LNCaP clone FGC (cell line): ENCODE measurements around the gene PTEN.
"Not testable (repeated sequence)": the region's sequence is repeated elsewhere in the genome, so short reads cannot be mapped to it uniquely, and the experiment has no call there.

Experiments used
- DNase-seq: peaks from one replicate; pipeline ENCODE4 v3.0.0-alpha.2; 2011; ENCODE audit warnings: low read depth
- H3K4me3 ChIP-seq: 2 replicates; pipeline ENCODE4 v1.5.1; 2011; ENCODE audit warnings: mild to moderate bottlenecking, low read depth, low read length, control low read depth
- TF ChIP-seq, protein P1 (sequence below): IDR thresholded peaks from 2 replicates; pipeline ENCODE4 v1.5.1; 2012; ENCODE audit warnings: mild to moderate bottlenecking; ENCODE audit not compliant: control insufficient read depth, insufficient read depth; ENCODE audit errors: extremely low read depth

PTEN gene

DNA sequence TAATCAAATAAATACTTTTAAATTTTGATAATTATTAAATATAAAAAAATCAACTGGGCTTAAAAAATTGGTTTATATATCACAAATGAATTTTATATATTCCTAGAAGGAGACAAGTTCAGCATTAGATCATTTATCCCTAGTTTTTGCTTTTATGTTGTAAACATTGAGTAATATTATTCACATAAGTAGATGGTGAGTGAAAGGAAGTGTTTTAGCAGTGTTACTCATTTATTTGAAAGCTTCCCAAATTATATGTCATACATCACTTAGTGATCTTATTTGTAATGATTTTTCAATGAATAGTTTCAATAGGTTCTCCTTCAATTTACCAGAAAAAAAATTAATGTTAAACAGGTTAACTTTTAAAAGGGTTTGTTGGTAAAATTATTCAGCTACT is 15.9 kb upstream of the PTEN start:
- no peak for DNase-seq
- H3K4me3 ChIP-seq = no peak overlapping the region
- TF ChIP-seq, protein P1, sequence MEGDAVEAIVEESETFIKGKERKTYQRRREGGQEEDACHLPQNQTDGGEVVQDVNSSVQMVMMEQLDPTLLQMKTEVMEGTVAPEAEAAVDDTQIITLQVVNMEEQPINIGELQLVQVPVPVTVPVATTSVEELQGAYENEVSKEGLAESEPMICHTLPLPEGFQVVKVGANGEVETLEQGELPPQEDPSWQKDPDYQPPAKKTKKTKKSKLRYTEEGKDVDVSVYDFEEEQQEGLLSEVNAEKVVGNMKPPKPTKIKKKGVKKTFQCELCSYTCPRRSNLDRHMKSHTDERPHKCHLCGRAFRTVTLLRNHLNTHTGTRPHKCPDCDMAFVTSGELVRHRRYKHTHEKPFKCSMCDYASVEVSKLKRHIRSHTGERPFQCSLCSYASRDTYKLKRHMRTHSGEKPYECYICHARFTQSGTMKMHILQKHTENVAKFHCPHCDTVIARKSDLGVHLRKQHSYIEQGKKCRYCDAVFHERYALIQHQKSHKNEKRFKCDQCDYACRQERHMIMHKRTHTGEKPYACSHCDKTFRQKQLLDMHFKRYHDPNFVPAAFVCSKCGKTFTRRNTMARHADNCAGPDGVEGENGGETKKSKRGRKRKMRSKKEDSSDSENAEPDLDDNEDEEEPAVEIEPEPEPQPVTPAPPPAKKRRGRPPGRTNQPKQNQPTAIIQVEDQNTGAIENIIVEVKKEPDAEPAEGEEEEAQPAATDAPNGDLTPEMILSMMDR = no peak

DNA sequence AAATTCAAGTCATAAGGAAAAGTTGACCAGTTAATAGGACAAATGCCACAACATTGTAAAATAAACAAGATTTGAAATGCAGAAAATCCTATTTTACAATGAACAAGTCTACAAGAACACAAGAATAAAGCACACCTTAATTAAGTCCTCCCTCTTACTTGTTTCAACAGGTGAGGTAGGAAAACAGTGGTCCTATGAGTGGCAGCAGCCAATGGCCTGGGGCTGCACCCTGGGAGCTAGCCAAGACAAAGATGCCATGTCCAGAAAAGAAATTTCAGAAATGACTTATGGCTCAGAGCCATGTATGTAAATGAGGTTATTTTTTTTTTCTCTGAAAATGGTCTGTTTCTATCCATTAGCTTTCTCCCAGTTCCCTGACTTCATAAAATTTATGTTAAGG is 14.4 kb upstream of the PTEN start:
- no peak overlapping the region for H3K4me3 ChIP-seq
- DNase-seq = no peak
- TF ChIP-seq, protein P1 = no peak

DNA sequence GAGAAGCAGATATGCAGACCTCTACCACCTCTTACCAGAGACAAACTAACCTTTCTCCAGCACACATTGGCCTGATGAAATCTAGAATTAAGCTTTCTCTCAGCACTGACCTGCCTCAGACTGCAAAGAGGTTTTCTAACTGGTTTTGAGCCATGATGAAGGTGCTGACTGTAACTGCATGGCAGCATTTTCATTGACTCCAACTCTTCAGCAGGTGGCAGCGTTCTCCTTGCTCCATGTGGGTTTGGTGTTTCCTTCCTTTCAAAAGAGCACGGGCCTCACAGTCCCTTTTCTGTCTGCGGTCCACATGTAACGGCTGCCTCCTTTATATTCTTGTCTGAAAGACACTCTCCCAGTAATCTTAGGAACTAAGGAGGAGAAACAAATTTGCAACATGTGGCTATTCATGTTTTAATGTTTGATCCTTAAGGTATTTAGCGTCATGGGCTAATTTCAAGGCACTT is 12.7 kb upstream of the PTEN start:
- TF ChIP-seq, protein P1 = peak; percentile 62
- no peak for DNase-seq
- no peak overlapping the region for H3K4me3 ChIP-seq

DNA sequence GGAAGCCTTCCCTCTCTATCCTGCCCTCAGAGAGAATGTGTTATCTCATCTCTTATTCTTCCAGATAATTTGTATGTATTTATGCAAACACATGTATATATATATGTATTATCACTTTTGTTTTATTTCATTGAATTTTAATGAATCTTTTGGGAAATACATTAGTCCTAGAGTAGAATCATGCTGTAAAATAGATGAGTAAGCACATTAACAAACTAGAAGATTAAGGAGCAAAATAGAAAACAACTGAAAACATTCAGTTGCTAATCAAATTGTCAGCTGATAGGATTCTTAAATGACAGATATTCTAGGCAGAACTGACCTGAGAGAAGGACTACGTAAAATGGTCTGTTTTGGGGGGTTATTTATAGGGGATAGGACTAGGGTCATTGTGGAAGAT is 11.3 kb upstream of the PTEN start:
- no peak overlapping the region for H3K4me3 ChIP-seq
- TF ChIP-seq, protein P1 = no peak
- no peak for DNase-seq

DNA sequence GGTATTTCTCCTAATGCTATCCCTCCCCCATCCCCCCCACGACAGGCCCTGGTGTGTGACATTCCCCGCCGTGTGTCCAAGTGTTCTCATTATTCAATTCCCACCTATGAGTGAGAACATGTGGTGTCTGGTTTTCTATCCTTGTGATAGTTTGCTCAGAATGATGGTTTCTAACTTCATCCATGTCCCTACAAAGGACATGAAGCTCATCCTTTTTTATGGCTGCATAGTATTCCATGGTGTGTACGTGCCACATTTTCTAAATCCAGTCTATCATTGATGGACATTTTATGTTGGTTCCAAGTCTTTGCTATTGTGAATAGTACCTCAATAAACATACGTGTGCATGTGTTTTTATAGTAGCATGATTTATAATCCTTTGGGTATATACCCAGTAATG is 8.2 kb upstream of the PTEN start:
- H3K4me3 ChIP-seq, DNase-seq: not testable (repeated sequence)

DNA sequence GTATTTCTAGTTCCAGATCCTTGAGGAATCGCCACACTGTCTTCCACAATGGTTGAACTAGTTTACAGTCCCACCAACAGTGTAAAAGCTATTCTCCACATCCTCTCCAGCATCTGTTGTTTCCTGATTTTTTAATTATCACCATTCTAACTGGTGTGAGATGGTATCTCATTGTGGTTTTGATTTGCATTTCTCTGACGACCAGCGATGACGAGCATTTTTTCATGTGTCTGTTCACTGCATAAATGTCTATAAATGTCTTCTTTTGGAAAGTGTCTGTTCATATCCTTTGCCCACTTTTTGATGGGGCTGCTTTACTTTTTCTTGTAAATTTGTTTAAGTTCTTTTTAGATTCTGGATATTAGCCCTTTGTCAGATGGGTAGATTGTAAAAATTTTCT is 7.8 kb upstream of the PTEN start:
- DNase-seq = not testable (repeated sequence)

DNA sequence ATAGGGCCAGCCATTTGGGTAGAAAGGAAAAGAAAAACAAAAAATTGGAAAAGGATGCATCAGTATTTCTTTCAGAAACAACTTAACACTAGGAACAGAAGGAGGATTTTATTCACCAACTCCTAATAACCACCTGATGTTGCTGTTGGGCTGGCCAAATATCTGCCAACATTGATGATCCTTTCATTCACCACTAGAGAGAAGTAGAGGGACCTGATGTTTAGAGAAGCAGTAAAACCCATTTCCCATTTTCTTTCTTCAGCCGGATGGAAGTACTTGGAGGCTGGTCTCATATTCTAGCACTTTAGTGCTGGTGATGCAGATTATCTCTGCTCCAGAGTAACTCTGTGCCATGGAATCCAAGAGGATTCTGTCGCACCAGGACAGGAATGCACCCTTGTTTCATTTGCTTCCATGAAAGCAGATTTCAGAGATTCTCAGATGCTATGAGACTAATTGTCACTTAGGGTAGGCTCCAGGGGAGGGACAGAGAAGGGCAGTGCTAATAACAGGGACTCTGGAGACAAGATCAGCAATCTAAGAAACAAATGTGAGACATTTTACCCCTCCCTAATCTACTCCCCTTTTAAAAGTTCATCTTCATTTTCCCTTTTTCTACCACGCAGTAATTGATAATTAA is 3.1 kb upstream of the PTEN start:
- TF ChIP-seq, protein P1 = peak; percentile 60
- DNase-seq = no peak
- H3K4me3 ChIP-seq = no peak overlapping the region

More for the DNA sequence above, 7.8 kb upstream of the PTEN start:
- H3K4me3 ChIP-seq = not testable (repeated sequence)

DNA sequence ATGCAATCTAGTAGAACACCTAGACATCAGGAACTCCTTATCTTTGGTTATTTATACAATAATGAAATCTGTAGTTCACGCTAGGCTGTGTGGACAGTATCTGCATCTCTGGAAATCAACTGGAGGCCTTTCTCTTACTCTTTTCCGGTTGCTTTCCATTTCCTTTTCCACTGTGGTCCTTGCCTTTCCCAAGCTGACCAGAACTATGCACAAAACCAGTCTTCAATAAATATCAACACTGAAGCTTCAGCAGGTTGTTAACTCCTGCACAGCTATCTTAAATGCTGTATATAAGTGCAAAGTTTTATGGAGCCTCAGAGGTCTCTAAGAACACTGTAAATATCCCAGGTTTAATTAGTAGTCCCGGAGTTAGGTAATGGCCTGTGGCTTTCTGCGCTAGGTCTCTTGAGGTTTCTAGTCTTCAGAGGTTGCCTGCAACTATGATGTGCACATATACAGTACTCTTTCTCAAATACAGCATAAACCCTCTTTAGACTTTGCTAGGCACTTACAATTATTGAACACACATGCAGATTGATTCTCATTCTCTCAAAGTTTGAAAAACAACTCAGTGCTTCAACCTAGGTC is 2.5 kb upstream of the PTEN start:
- TF ChIP-seq, protein P1 = no peak
- DNase-seq = no peak
- H3K4me3 ChIP-seq = no peak overlapping the region; the same call in 1 of the 2 replicates
